HCT116 (cell line): Measurements from ENCODE around the gene KIF12.

Experiments
- ATF3 ChIP-seq: IDR thresholded peaks from 2 replicates; pipeline ENCODE4 v1.6.1; 2012
- CBX3 ChIP-seq: IDR thresholded peaks from 2 replicates; pipeline ENCODE4 v1.6.1; 2012; ENCODE audit warnings: low read depth
- CEBPB ChIP-seq: IDR thresholded peaks from 2 replicates; pipeline ENCODE4 v1.6.1; 2012; ENCODE audit warnings: low read depth
- CTCF ChIP-seq, 3 experiments: fragments of 200-600 bp in 1 of 3; sonication (generic) in 1 of 3; IDR thresholded peaks in 2 of 3; conservative IDR thresholded peaks in 1 of 3; 2 replicates each; pipeline ENCODE4 v1.5.1; 2012 to 2017; ENCODE audit warnings: low read depth in 2 of 3, low read length in 2 of 3, antibody characterized with exemption in 1 of 3, borderline replicate concordance in 1 of 3, control low read depth in 1 of 3, mild to moderate bottlenecking in 1 of 3, mixed read lengths in 1 of 3, mixed run types in 1 of 3, moderate library complexity in 1 of 3; ENCODE audit not compliant: insufficient read depth in 1 of 3
- EZH2 ChIP-seq: fragments of 200-600 bp; sonication (generic); IDR thresholded peaks from 2 replicates; pipeline ENCODE4 v1.6.1; 2017; ENCODE audit warnings: antibody characterized with exemption, mixed run types
- EZH2phosphoT487 ChIP-seq: fragments of 200-600 bp; IDR thresholded peaks from 2 replicates; pipeline ENCODE4 v1.6.1; 2018; ENCODE audit warnings: antibody characterized with exemption, borderline replicate concordance
- POLR2A ChIP-seq: IDR thresholded peaks from 2 replicates; pipeline ENCODE4 v1.7.0; 2011; ENCODE audit warnings: borderline replicate concordance; ENCODE audit not compliant: insufficient read depth, insufficient read length; ENCODE audit errors: extremely low read depth
- POLR2AphosphoS5 ChIP-seq: IDR thresholded peaks from 2 replicates; pipeline ENCODE4 v1.6.1; 2011; ENCODE audit warnings: mild to moderate bottlenecking, low read depth, low read length, moderate library complexity
- REST ChIP-seq: IDR thresholded peaks from 2 replicates; pipeline ENCODE4 v1.6.1; 2012; ENCODE audit warnings: low read depth
- SIN3A ChIP-seq: IDR thresholded peaks from 2 replicates; pipeline ENCODE4 v1.6.1; 2012; ENCODE audit warnings: low read depth
- SP1 ChIP-seq: IDR thresholded peaks from 2 replicates; pipeline ENCODE4 v1.6.1; 2012; ENCODE audit warnings: low read depth
- YY1 ChIP-seq: IDR thresholded peaks from 2 replicates; pipeline ENCODE4 v1.6.1; 2011; ENCODE audit warnings: low read length, low read depth, moderate library complexity, mild to moderate bottlenecking; ENCODE audit not compliant: insufficient replicate concordance; ENCODE audit errors: extremely low read depth
- ZFX ChIP-seq: fragments of 450-650 bp; IDR thresholded peaks from 2 replicates; pipeline ENCODE4 v1.6.1; 2017
- ZNF274 ChIP-seq: fragments of 200-500 bp; sonication (Bioruptor generic); IDR thresholded peaks from 2 replicates; pipeline ENCODE4 v1.6.1; 2014; ENCODE audit warnings: mild to moderate bottlenecking, low read depth, low read length, inconsistent platforms

GRCh38 chr9:114098936-114099668 is at the start of gene KIF12:
- no peak for TF ChIP-seq CTCF (IDR thresholded peaks at IDR 0.05 in 2 of 3, conservative IDR thresholded peaks at IDR 0.05 in 1 of 3; ENCODE audit: borderline replicate concordance in 1 of 3, insufficient read depth in 1 of 3, low read depth in 2 of 3, low read length in 2 of 3)
- TF ChIP-seq ZFX: no peak
- TF ChIP-seq CEBPB: no peak
- no peak for TF ChIP-seq SIN3A
- no peak for TF ChIP-seq CBX3
- TF ChIP-seq EZH2: no peak
- TF ChIP-seq POLR2A: no peak
- TF ChIP-seq YY1: no peak
- no peak for TF ChIP-seq ZNF274
- TF ChIP-seq EZH2phosphoT487: no peak
- TF ChIP-seq ATF3: no peak
- no peak for TF ChIP-seq SP1
- no peak for TF ChIP-seq REST
- no peak for TF ChIP-seq POLR2AphosphoS5
